Measurements from ENCODE around the gene HAT1.

GRCh38 chr2:171913517-171913916, 8.7 kb upstream of the HAT1 start:
- TF ChIP-seq POLR2A (IDR thresholded peaks at IDR 0.05) (no peak), EP300 (IDR thresholded peaks at IDR 0.05) (no peak)

All from ovary (tissue), 1 donor.